Fibroblast of pulmonary artery (primary cell): ENCODE data around the gene ASCC3.

Experiments used
- DNase-seq: peaks from one replicate; pipeline ENCODE4 v3.0.0-alpha.2; 2010; ENCODE audit warnings: low read depth
- H3K4me3 ChIP-seq: replicated peaks from 2 replicates; pipeline ENCODE4 v1.5.1; 2011; ENCODE audit warnings: low read depth, mild to moderate bottlenecking, control low read depth, low read length, moderate library complexity
- TF ChIP-seq, protein P1 (sequence below): IDR thresholded peaks from 2 replicates; pipeline ENCODE4 v1.5.1; 2011; ENCODE audit warnings: mild to moderate bottlenecking, control low read depth, low read length, inconsistent platforms; ENCODE audit errors: missing control alignments

ASCC3 gene

GRCh38 chr6:100554228-100554627, 326.9 kb downstream of the ASCC3 start:
- DNase-seq: peak; percentile 4
- TF ChIP-seq, protein P1, sequence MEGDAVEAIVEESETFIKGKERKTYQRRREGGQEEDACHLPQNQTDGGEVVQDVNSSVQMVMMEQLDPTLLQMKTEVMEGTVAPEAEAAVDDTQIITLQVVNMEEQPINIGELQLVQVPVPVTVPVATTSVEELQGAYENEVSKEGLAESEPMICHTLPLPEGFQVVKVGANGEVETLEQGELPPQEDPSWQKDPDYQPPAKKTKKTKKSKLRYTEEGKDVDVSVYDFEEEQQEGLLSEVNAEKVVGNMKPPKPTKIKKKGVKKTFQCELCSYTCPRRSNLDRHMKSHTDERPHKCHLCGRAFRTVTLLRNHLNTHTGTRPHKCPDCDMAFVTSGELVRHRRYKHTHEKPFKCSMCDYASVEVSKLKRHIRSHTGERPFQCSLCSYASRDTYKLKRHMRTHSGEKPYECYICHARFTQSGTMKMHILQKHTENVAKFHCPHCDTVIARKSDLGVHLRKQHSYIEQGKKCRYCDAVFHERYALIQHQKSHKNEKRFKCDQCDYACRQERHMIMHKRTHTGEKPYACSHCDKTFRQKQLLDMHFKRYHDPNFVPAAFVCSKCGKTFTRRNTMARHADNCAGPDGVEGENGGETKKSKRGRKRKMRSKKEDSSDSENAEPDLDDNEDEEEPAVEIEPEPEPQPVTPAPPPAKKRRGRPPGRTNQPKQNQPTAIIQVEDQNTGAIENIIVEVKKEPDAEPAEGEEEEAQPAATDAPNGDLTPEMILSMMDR: no peak
- no peak overlapping the region for H3K4me3 ChIP-seq

DNA sequence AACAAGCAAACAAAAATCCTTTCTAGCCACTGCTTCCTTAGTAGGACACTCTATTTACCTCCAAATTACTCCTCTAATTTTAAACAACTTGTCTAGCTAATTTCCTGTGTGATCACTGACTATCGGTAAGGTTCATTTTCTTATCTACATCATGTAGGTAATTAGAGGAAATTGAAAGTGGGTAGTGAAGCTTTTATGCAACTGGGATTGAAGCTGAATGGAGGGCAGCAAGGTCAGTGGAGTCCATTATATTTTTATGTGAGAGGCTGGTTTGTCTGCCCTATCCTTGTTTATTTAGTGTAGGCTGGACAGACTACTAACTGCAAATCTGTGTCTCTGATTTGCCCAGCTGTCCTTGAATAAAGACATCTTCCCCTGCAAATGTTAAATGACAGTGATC, 327.9 kb downstream of the ASCC3 start:
- no peak overlapping the region for H3K4me3 ChIP-seq
- no peak for DNase-seq
- TF ChIP-seq, protein P1: no peak

DNA sequence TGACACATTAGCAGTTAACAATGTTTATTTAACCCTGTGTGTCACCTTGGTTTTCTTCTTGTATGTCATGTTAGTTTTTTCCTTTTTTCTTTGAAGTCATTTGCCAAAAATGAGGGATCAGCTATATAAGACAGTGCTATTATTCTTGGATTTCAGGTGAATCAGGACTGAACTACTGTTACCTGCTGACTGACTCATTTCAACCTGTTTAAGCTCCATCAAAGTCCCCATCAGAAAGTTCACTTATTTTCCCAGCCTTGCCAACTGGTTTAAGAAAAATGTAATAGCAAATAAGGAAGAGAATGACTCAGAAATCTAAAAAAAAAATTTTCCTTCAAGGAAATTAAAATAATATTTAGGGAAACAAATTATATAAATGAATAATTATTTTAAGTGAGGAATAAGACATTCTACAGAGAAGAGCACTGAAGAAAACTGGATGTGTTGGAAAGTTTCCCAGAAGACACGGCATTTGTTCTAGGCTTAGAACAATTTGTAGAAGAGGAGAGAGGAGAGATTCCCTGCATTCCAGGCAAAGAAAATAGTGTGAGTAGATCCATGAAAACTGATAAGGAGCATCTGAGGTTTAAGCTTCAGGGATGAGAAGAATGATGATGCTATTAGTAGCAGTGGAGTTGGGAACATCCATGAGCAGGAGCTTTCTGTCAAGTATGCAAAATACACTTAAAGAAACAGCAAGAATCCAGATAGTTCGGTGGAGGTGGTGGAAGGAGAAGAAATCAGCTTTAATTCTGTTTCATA, 331.5 kb downstream of the ASCC3 start:
- TF ChIP-seq, protein P1: no peak
- DNase-seq: peak; percentile 70
- no peak overlapping the region for H3K4me3 ChIP-seq

GRCh38 chr6:100538086-100538485, 343.0 kb downstream of the ASCC3 start:
- peak; percentile 18 for DNase-seq
- H3K4me3 ChIP-seq: no peak overlapping the region
- TF ChIP-seq, protein P1: no peak

GRCh38 chr6:100518588-100518987, 362.5 kb downstream of the ASCC3 start:
- TF ChIP-seq, protein P1: no peak
- no peak overlapping the region for H3K4me3 ChIP-seq
- DNase-seq: no peak

DNA sequence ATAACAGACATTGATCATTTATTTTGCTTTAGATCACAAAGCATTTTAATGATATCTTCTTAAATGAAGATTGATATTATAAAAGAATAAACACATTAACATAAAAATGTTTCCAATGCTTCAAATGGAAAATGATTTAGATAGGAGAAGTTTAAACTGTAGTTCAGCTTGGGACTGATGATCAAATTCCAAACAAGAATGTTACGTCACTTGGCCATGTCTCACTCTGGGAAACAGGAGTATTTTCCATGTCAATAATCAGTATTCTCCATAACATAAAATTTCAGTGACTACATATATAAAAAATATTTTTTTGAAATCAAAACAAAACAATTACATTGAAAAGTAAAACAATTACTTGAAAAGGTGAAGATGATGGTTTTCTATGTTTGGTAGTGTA, 363.5 kb downstream of the ASCC3 start:
- TF ChIP-seq, protein P1: no peak
- DNase-seq: no peak
- no peak overlapping the region for H3K4me3 ChIP-seq

GRCh38 chr6:100517106-100517505, 364.0 kb downstream of the ASCC3 start:
- TF ChIP-seq, protein P1: no peak
- H3K4me3 ChIP-seq: no peak overlapping the region
- no peak for DNase-seq
